ENCODE results near the gene RBM45. TPM values are rescaled to one million over a fixed set of nuclear protein-coding genes. Genes with fewer than 3 reads are reported as not detected.

The RBM45 gene
- total RNA-seq, 1 experiment from 2014 or later: 7.4 TPM

DNA sequence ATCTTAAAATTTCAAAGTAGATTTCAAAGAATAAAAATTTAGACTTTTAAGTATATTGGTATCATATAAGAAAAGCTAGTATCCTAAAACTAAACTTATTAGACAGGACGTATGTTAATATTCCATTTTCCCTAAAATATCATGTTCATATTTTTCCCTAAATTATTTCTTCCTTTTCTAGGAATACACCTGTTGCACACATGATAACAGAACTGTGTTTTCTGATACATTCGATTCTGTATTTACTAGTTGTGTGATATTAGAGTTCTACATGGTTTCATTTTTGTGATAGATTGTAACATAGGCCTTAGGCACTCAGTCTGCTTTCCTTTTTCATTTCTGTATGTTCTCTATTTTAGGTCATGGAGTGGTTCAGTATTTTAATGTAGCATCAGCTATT lies 10.9 kb downstream of the RBM45 start:
- no peak for TF ChIP-seq CEBPB (IDR thresholded peaks at IDR 0.05; ENCODE audit: low read depth)
- Histone ChIP-seq H3K9me3 (ENCODE audit: control insufficient read depth in 1 of 2, insufficient read depth in 1 of 2, low read depth in 1 of 2, low read length in 2 of 2) (no peaks in the 10 kb centered on the region), H4K20me1 (ENCODE audit: insufficient read depth) (no peaks in the 10 kb centered on the region), H3K4me2 (ENCODE audit: low read length) (no peak overlapping the region), H2AFZ (ENCODE audit: low read depth, low read length, poor library complexity, severe bottlenecking) (no peak overlapping the region), H3K27ac (ENCODE audit: low read depth, low read length) (no peak overlapping the region), H3K27me3 (ENCODE audit: insufficient read depth, low read length) (no peaks in the 10 kb centered on the region), H3K9ac (ENCODE audit: low read length) (no peak overlapping the region), H3K79me2 (ENCODE audit: insufficient read depth, low read length) (no peaks in the 10 kb centered on the region), H3K4me1 (ENCODE audit: control insufficient read depth in 1 of 2, insufficient read depth in 2 of 2, low read length in 2 of 2) (no peaks in the 10 kb centered on the region), H3K4me3 (replicated peaks in 1 of 2; ENCODE audit: low read depth in 1 of 2, low read length in 2 of 2) (no peak overlapping the region), H3K36me3 (ENCODE audit: control insufficient read depth in 1 of 2, insufficient read depth in 2 of 2, low read length in 2 of 2) (peaks cover 4% of the 10 kb centered on the region in 2 experiments; a peak in 2 of 4 replicates), H3K9me2 (ENCODE audit: insufficient read depth) (no peaks in the 10 kb centered on the region)
- intact Hi-C loops (cut with micrococcal nuclease): no loop called here
- ATAC-seq (no peak), DNase-seq (ENCODE audit: low read depth, low spot score) (no peak)
- ChIA-PET POLR2A (no interaction called here), RAD21 (ENCODE audit: low non-redundant PET in 1 of 2, low total read pairs in 2 of 2, uncharacterized antibody in 2 of 2, unreplicated experiment in 2 of 2) (no interaction called here), CTCF (interaction anchor here (1.2 kb wide), 1 partner anchor 9 kb away, joined by 5 read pairs; no protein-coding TSS in a partner anchor)
- BruUV-seq (replicated peaks): no TSS peak

DNA sequence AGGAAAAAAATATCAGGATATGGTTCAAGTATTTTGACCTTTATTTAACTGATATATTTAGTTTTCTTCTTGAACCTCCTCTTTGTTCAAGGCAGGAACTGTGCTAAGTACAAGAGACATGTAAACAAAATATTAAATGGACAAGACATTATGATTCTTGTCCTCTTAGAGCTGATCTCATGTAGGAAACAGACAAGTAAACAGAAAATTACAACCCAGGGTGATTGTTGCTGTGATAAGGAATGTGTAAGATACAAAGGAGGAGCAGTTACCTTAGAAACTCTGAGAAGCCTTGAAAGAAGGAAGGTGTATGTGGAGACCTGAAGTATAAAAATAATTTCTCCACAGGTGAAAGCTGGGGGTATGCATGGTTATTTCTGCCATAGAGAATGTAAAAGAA lies 12.9 kb downstream of the RBM45 start:
- BruUV-seq (replicated peaks): no TSS peak
- ChIA-PET RAD21 (ENCODE audit: low non-redundant PET in 1 of 2, low total read pairs in 2 of 2, uncharacterized antibody in 2 of 2, unreplicated experiment in 2 of 2) (no interaction called here), CTCF (interaction anchor here (1.1 kb wide), 1 partner anchor 12 kb away, joined by 4 read pairs; no protein-coding TSS in a partner anchor), POLR2A (no interaction called here)
- Histone ChIP-seq H4K20me1 (ENCODE audit: insufficient read depth) (no peaks in the 10 kb centered on the region), H3K9me2 (ENCODE audit: insufficient read depth) (no peaks in the 10 kb centered on the region), H2AFZ (ENCODE audit: low read depth, low read length, poor library complexity, severe bottlenecking) (no peak overlapping the region), H3K9ac (ENCODE audit: low read length) (no peak overlapping the region), H3K4me2 (ENCODE audit: low read length) (no peak overlapping the region), H3K9me3 (ENCODE audit: control insufficient read depth in 1 of 2, insufficient read depth in 1 of 2, low read depth in 1 of 2, low read length in 2 of 2) (no peaks in the 10 kb centered on the region), H3K4me1 (ENCODE audit: control insufficient read depth in 1 of 2, insufficient read depth in 2 of 2, low read length in 2 of 2) (no peaks in the 10 kb centered on the region), H3K27ac (ENCODE audit: low read depth, low read length) (no peak overlapping the region), H3K79me2 (ENCODE audit: insufficient read depth, low read length) (no peaks in the 10 kb centered on the region), H3K36me3 (ENCODE audit: control insufficient read depth in 1 of 2, insufficient read depth in 2 of 2, low read length in 2 of 2) (peaks cover 4 to 6% of the 10 kb centered on the region in 2 experiments; a peak in 2 of 4 replicates), H3K27me3 (ENCODE audit: insufficient read depth, low read length) (no peaks in the 10 kb centered on the region), H3K4me3 (replicated peaks in 1 of 2; ENCODE audit: low read depth in 1 of 2, low read length in 2 of 2) (no peak overlapping the region)
- intact Hi-C loops (cut with micrococcal nuclease): no loop called here
- DNase-seq (ENCODE audit: low read depth, low spot score) (no peak), ATAC-seq (no peak)
- TF ChIP-seq EGR1 (IDR thresholded peaks at IDR 0.05; ENCODE audit: low read depth) (no peak), YY1 (IDR thresholded peaks at IDR 0.05; ENCODE audit: extremely low read depth, insufficient replicate concordance, low read depth, low read length) (no peak), ZFX (IDR thresholded peaks at IDR 0.05) (no peak), SP1 (IDR thresholded peaks at IDR 0.05; ENCODE audit: low read depth) (no peak), EZH2phosphoT487 (IDR thresholded peaks at IDR 0.05; ENCODE audit: borderline replicate concordance) (no peak), EZH2 (IDR thresholded peaks at IDR 0.05) (no peak), POLR2A (IDR thresholded peaks at IDR 0.05; ENCODE audit: borderline replicate concordance, extremely low read depth, insufficient read depth, insufficient read length) (no peak), FOSL1 (IDR thresholded peaks at IDR 0.05; ENCODE audit: low read depth) (no peak)
- TF ChIP-seq, protein P1, sequence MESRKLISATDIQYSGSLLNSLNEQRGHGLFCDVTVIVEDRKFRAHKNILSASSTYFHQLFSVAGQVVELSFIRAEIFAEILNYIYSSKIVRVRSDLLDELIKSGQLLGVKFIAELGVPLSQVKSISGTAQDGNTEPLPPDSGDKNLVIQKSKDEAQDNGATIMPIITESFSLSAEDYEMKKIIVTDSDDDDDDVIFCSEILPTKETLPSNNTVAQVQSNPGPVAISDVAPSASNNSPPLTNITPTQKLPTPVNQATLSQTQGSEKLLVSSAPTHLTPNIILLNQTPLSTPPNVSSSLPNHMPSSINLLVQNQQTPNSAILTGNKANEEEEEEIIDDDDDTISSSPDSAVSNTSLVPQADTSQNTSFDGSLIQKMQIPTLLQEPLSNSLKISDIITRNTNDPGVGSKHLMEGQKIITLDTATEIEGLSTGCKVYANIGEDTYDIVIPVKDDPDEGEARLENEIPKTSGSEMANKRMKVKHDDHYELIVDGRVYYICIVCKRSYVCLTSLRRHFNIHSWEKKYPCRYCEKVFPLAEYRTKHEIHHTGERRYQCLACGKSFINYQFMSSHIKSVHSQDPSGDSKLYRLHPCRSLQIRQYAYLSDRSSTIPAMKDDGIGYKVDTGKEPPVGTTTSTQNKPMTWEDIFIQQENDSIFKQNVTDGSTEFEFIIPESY (IDR thresholded peaks at IDR 0.05; ENCODE audit: extremely low read depth, insufficient replicate concordance, low read length): no peak
- TF ChIP-seq, protein P2, sequence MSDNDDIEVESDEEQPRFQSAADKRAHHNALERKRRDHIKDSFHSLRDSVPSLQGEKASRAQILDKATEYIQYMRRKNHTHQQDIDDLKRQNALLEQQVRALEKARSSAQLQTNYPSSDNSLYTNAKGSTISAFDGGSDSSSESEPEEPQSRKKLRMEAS (IDR thresholded peaks at IDR 0.05): no peak
- TF ChIP-seq, protein P3, sequence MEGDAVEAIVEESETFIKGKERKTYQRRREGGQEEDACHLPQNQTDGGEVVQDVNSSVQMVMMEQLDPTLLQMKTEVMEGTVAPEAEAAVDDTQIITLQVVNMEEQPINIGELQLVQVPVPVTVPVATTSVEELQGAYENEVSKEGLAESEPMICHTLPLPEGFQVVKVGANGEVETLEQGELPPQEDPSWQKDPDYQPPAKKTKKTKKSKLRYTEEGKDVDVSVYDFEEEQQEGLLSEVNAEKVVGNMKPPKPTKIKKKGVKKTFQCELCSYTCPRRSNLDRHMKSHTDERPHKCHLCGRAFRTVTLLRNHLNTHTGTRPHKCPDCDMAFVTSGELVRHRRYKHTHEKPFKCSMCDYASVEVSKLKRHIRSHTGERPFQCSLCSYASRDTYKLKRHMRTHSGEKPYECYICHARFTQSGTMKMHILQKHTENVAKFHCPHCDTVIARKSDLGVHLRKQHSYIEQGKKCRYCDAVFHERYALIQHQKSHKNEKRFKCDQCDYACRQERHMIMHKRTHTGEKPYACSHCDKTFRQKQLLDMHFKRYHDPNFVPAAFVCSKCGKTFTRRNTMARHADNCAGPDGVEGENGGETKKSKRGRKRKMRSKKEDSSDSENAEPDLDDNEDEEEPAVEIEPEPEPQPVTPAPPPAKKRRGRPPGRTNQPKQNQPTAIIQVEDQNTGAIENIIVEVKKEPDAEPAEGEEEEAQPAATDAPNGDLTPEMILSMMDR (IDR thresholded peaks at IDR 0.05 in 2 of 3, conservative IDR thresholded peaks at IDR 0.05 in 1 of 3; ENCODE audit: borderline replicate concordance in 1 of 3, insufficient read depth in 1 of 3, low read depth in 2 of 3, low read length in 2 of 3): no peak

Measured in HCT116 (cell line).